22Rv1 (cell line): ENCODE measurements around the gene COPB1.

Experiments
- H3K27ac ChIP-seq: fragments of 450-650 bp; 2 replicates; pipeline ENCODE4 v1.5.1; 2017
- ZFX ChIP-seq: fragments of 450-650 bp; IDR thresholded peaks from 2 replicates; pipeline ENCODE4 v1.6.1; 2017; ENCODE audit warnings: antibody characterized with exemption, borderline replicate concordance
- TF ChIP-seq, protein P1 (sequence below): fragments of 450-650 bp; IDR thresholded peaks from 2 replicates; pipeline ENCODE4 v1.5.1; 2017; ENCODE audit warnings: mild to moderate bottlenecking

The COPB1 gene

DNA sequence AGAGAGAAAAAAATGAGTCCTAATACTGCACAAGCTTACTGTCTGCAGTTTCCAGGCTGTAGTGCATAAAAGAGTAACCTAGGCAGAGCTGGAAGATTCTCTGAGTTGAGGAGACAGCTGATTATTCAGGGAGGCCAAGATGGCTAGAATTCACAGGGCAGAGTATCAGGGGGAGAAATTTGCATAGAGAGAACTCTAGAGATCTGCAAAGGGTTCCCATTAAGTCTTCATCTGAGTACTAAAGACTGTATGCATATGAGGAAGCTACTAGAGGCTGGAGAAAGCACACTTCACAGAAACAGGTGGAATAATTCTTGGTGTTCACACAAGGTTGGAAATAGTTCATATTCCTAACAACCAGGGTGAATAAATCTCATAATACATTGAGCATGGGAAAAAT is 74.0 kb downstream of the COPB1 start:
- H3K27ac ChIP-seq: no peak overlapping the region
- no peak for TF ChIP-seq ZFX
- TF ChIP-seq, protein P1, sequence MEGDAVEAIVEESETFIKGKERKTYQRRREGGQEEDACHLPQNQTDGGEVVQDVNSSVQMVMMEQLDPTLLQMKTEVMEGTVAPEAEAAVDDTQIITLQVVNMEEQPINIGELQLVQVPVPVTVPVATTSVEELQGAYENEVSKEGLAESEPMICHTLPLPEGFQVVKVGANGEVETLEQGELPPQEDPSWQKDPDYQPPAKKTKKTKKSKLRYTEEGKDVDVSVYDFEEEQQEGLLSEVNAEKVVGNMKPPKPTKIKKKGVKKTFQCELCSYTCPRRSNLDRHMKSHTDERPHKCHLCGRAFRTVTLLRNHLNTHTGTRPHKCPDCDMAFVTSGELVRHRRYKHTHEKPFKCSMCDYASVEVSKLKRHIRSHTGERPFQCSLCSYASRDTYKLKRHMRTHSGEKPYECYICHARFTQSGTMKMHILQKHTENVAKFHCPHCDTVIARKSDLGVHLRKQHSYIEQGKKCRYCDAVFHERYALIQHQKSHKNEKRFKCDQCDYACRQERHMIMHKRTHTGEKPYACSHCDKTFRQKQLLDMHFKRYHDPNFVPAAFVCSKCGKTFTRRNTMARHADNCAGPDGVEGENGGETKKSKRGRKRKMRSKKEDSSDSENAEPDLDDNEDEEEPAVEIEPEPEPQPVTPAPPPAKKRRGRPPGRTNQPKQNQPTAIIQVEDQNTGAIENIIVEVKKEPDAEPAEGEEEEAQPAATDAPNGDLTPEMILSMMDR: no peak

DNA sequence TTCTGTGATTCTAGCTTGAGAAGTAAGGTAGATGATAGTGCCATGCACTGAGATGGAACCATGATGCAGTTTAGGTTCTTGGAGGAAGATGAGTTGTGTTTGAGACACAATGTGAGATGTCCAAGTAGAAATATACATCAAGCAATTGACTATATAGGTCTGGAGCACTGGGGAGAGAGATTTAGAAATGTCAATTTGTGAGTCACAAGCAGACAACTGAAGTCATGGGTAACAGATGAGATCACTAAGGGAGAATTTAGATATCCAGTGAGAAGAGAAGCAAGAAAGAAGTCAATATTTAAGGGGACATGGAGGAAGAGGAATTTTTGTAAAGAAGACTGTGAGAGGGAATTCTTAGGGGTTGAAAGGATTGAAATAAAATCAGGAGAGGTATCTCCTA is 75.5 kb downstream of the COPB1 start:
- TF ChIP-seq ZFX: no peak
- TF ChIP-seq, protein P1: no peak
- no peak overlapping the region for H3K27ac ChIP-seq

DNA sequence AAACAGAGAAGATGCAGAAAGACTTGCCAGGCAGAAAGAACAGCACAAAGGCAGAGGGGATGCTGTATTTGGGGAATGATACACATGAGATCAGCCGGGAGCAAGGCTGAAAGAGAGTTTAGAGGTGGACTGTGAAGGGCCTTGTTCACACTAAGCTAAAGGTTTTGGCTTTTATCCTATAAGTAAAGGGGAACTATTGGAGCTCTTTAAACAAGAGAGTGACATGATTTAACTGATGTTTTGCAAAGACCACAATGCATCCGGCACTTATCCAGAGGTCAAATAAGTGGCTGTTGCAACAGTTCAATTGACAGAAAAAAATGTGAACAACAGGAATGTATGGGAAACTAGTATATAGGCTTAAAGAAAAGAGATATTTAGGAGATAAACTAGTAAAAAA is 76.0 kb downstream of the COPB1 start:
- H3K27ac ChIP-seq: no peak overlapping the region
- TF ChIP-seq, protein P1: no peak
- TF ChIP-seq ZFX: no peak

DNA sequence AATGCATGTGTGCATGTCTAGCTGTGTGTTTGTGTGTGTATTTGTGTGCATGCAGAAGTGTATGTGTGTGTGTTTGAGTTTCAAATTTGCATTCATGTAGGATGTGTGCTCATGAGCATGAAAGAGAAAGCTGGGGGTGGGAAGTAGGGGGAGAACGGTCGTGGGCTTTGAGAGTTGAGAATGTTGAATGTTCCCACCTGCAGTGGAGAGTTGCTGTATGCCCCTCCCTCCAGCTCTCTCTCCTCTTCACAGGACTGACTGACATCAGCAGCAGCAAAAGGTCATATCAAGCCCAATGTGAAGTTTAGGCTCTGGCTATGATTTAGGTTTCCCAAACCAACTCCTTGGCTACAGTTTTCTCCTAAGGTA is 76.8 kb downstream of the COPB1 start:
- H3K27ac ChIP-seq: no peak overlapping the region
- no peak for TF ChIP-seq ZFX
- TF ChIP-seq, protein P1: no peak

DNA sequence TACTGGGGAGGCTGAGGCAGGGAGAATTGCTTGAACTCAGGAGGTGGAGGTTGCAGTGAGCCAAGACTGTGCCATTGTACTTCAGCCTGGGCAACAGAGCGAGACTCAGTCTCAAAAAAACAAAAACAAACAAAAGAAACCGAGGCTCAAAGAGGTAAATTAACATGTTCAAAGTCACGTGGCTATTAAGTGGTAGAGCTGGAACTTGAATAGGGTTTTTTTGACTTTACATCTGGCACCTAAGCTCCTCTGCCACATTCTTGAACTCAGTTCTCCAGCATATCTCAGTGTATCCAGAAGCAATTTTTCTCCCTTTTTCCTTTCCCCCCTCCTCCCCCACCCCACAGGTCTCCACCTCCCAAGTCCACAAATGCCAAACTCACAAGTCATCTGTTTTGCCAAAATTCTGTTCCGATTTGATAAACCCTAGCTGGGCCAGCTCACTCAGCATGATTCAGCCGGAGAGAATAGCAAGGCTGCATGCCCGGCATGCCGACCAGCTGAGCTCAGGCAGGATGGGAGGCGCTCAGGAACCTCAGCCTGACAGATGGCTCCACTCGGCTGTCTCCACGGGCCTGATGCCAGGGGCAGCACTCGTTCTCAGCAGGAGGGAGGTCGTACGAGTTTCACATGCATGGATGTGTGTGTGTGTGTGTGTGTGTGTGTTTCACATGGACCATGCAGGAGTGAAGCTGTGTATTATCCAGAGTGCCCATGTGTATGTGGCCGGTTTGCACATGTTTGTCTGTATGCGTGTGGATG is 77.4 kb downstream of the COPB1 start:
- TF ChIP-seq, protein P1: no peak
- no peak for TF ChIP-seq ZFX
- no peak overlapping the region for H3K27ac ChIP-seq

DNA sequence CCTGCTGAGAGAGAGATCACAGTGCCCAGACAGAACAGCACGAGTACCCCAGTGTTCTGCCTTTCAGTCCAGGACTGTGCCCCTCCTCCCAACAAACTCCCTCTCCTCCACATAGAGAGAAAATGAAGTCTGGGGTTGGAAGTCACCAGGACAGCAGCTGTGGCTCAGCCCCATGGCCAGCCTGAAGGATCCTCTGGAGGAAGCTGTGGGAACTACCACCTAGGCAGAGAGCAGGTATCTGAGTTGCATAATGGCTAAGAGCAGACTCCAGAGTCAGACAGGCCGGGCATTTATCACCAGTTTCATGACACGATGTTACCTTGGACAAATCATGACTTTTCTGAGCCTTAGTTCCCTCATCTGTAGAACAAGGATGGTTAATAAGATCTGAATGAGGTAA is 79.4 kb downstream of the COPB1 start:
- H3K27ac ChIP-seq: no peak overlapping the region
- no peak for TF ChIP-seq ZFX
- TF ChIP-seq, protein P1: no peak

DNA sequence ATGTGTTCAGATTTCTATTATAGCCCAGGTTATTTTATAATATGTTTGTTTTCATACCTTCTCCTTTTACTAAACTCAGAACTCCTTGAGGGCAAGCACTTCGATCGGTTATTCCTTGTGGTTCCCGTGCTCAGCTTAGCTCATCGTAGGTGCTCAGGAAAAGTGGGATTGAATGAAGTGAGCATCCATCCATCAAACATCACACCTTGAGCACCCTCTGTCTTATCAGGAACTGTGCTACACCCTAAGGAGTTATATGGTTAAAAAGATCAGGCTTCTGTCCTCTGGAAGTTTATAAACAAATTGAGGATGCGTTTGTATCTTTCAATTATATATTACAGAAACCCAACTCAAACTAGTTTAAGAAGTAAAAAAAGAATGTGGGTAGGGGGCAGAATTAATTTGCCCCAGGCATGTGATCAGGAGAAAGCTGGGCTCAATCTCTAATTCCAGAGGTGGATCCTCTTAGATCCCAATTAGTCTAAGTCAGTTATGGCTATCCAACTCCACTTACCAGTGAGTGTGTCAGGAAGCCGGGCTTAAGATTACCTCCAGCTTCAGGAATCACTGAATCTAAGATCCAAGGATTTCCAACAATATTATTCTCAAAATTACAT is 80.7 kb downstream of the COPB1 start:
- no peak overlapping the region for H3K27ac ChIP-seq
- no peak for TF ChIP-seq ZFX
- TF ChIP-seq, protein P1: peak; percentile 71
